AG04449 (cell line): ENCODE measurements around the gene HES6.

Source experiments
- CTCF ChIA-PET: fragments of 350-600 bp; formaldehyde crosslinking; extraction: SDS; loops from one replicate; lab custom pipeline; 2021; ENCODE audit warnings: antibody characterized with exemption; lab: Yijun Ruan, JAX
- POLR2A ChIA-PET: fragments of 400-600, 350-600 bp; formaldehyde crosslinking; extraction: SDS; loops from one replicate; lab custom pipeline; 2020; ENCODE audit warnings: antibody characterized with exemption, inconsistent platforms; lab: Yijun Ruan, JAX
- DNase-seq: peaks from one replicate; pipeline ENCODE4 v3.0.0-alpha.2; 2010; ENCODE audit warnings: low read depth, low spot score
- H3K4me3 ChIP-seq: 2 replicates; pipeline ENCODE4 v1.5.1; 2011; ENCODE audit warnings: low read depth, mild to moderate bottlenecking, control low read depth, low read length
- TF ChIP-seq, protein P1 (sequence below): IDR thresholded peaks from one replicate; pipeline ENCODE4 v1.5.1; 2011; ENCODE audit warnings: mild to moderate bottlenecking, moderate library complexity, low read length, control low read depth, inconsistent platforms; ENCODE audit not compliant: insufficient read depth; ENCODE audit errors: missing control alignments

Gene HES6

DNA sequence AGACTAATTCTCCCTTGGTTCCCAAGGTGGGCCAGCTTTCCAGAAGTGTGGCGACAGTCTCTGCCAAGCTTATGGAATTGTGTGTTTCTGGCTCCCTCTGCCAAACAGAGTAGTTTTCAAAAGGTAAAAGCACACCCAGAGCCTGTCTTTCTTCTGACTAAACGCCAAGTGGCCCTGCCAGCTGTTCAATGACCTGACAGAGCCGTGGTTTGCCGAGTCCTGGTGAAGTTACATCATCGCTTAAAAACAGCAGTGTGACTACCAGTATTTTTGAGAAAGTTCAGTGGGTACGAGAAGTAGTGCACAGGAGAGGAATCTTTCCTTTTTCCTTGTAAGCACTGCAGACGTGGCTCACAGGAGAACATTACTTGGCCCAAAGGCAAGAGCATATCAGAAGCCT lies 46.7 kb upstream of the HES6 start:
- H3K4me3 ChIP-seq, result no peak overlapping the region
- DNase-seq, result no peak
- CTCF ChIA-PET, result interaction anchor here (1.3 to 3.0 kb wide), 4 partner anchors 11 to 428 kb away, joined by 3 to 20 read pairs (median 6); no protein-coding TSS in a partner anchor
- POLR2A ChIA-PET, result no interaction called here
- TF ChIP-seq, protein P1, sequence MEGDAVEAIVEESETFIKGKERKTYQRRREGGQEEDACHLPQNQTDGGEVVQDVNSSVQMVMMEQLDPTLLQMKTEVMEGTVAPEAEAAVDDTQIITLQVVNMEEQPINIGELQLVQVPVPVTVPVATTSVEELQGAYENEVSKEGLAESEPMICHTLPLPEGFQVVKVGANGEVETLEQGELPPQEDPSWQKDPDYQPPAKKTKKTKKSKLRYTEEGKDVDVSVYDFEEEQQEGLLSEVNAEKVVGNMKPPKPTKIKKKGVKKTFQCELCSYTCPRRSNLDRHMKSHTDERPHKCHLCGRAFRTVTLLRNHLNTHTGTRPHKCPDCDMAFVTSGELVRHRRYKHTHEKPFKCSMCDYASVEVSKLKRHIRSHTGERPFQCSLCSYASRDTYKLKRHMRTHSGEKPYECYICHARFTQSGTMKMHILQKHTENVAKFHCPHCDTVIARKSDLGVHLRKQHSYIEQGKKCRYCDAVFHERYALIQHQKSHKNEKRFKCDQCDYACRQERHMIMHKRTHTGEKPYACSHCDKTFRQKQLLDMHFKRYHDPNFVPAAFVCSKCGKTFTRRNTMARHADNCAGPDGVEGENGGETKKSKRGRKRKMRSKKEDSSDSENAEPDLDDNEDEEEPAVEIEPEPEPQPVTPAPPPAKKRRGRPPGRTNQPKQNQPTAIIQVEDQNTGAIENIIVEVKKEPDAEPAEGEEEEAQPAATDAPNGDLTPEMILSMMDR, result no peak

DNA sequence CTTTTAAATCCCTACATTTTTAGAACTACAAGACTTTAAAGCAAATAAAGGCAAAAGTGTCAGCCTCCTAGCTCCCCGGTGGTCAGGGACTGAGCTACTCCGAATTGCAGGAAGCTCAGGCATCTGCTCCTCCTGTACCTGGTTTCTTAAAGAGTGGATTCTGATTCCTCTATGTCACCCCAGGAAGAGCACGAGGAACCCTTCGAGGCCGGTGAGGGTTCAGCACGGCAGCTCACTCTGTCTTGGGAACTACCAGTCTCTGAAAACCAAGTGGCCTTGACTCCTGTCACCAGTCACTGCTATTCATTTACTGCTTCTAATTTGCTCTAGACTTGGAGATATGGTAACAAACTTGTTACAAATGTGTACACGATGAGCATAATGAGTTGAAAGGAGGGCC lies 46.3 kb upstream of the HES6 start:
- ChIA-PET CTCF (interaction anchor here (1.3 to 3.0 kb wide), 4 partner anchors 10 to 428 kb away, joined by 3 to 20 read pairs (median 6); no protein-coding TSS in a partner anchor), POLR2A (no interaction called here)
- DNase-seq, result no peak
- TF ChIP-seq, protein P1, result no peak
- no peak overlapping the region for H3K4me3 ChIP-seq

DNA sequence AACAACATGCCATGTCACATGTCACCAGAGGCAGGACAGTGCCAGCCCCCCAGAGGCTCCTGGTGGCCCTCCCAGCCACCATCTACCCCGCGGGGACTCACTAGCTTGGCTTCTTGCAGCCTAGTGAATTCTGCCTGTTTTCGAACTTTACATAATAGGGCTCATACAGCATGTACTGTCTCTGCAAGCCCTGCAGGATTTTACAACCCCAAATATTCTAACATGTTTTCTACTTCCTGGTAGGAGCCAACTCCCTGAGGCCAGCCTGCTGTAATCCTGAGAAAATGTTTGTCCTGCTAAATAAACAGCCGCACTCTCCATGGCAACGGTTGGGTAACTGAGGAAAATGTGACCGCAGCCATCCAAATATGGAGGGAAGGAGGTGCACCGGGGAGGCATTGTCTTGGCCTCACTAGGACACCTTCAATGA lies 45.8 kb upstream of the HES6 start:
- CTCF ChIA-PET, result interaction anchor here (1.3 to 3.0 kb wide), 4 partner anchors 10 to 427 kb away, joined by 3 to 20 read pairs (median 6); no protein-coding TSS in a partner anchor
- DNase-seq, result peak; percentile 44
- TF ChIP-seq, protein P1, result no peak
- no peak overlapping the region for H3K4me3 ChIP-seq
- POLR2A ChIA-PET, result no interaction called here

- DNase-seq, result no peak
- ChIA-PET CTCF (interaction anchor here (1.0 to 14.6 kb wide), 4 partner anchors 9 to 427 kb away, joined by 3 to 148 read pairs (median 6); no protein-coding TSS in a partner anchor), POLR2A (no interaction called here)
Observed at GRCh38 chr2:238284802-238285515, 45.1 kb upstream of the HES6 start.

DNA sequence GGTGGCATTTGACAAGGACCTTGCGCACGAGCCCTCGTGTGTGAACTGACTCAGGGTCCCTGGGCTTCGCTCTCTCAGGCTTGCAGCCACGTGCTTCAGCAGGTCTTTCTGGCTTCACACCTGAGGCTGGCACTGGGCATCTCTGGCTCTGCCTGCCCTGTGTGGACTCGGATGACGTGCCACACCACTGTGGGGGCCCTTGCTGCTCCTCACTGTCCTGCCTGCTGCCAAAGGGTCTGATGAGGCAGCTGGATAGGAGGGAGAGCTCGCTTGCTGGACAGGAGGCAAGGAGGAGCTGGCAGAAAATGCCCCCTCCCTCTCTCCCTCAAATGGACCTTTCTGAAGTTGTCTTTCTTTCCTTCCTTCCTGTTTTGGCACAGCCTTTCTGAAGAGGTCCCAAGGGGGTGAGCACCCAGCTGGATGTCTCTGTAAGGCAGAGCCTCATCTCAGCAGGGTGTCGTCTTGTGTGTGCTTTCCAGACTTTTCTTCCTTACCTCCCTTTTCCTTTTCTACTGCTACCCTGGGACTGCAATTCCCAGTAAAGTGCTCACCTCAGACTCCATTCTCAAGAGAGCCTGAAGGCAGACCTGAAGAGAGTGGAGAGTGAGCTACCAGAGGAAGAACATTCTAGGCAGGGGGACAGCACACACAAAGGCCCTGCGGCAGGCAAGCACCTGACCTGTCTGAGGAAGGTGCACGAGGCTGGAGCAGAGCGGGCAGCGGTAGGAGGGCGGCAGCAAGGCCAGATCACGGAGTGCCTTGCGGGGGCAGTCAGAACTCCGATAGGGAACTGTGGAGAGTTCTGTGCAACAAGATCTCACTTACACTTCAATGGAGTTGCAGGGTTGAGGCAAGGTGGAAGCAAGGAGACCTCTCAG lies 43.3 kb upstream of the HES6 start:
- no peak for DNase-seq
- H3K4me3 ChIP-seq, result no peak overlapping the region
- ChIA-PET CTCF (interaction anchor here (14.6 kb wide), 1 partner anchor 19 kb away, joined by 148 read pairs; no protein-coding TSS in a partner anchor), POLR2A (no interaction called here)
- TF ChIP-seq, protein P1, result no peak

More at GRCh38 chr2:238284802-238285515, 45.1 kb upstream of the HES6 start:
- no peak overlapping the region for H3K4me3 ChIP-seq
- TF ChIP-seq, protein P1, result no peak
